A549 (cell line): ENCODE results near the gene MOXD1. TPM values are rescaled to one million over a fixed set of nuclear protein-coding genes. Genes with fewer than 3 reads are reported as not detected.

Experiments
- ATAC-seq, 2 experiments: fragments of 200-7000 bp in 1 of 2; fragments of >200 bp in 1 of 2; cut with Nextera tagmentation in 1 of 2; cut with Tn5 transposase in 1 of 2; 3 replicates each; pipeline versions ENCODE4 v1.8.0 to v1.9.1; 2018 to 2020; ENCODE audit warnings: mild to moderate bottlenecking in 1 of 2, moderate library complexity in 1 of 2
- CTCF ChIA-PET: fragments of 300-600 bp; sonication (Branson Sonifier 250); formaldehyde crosslinking; extraction: SDS; loops from one replicate; lab custom pipeline; 2021; ENCODE audit warnings: antibody characterized with exemption, inconsistent platforms; lab: Yijun Ruan, JAX
- POLR2A ChIA-PET: fragments of 350-600 bp; formaldehyde crosslinking; extraction: SDS; loops from one replicate; lab custom pipeline; 2021; ENCODE audit warnings: antibody characterized with exemption, inconsistent platforms; lab: Yijun Ruan, JAX
- DNase-seq, 2 experiments: peaks; one replicate each; pipeline versions ENCODE4 v3.0.0 to v3.0.0-alpha.2; 2011 to 2016; ENCODE audit warnings: low read depth in 1 of 2, low spot score in 1 of 2
- FAIRE-seq: peaks from 2 replicates; lab custom pipeline; 2011; peaks lifted over from hg19 to GRCh38; lab: Jason Lieb, UNC
- H3K27ac ChIP-seq, 2 experiments: fragments of >200 bp; sonication (Bioruptor Twin); formaldehyde crosslinking; 3 replicates each; pipeline ENCODE4 v1.5.1; 2016 to 2017
- H3K4me1 ChIP-seq: fragments of >200 bp; sonication (Bioruptor Twin); formaldehyde crosslinking; 3 replicates; pipeline ENCODE4 v1.6.1; 2016
- H3K4me2 ChIP-seq: fragments of >200 bp; sonication (Bioruptor Twin); formaldehyde crosslinking; 3 replicates; pipeline ENCODE4 v1.6.1; 2016
- H3K4me3 ChIP-seq: fragments of >200 bp; sonication (Bioruptor Twin); formaldehyde crosslinking; 3 replicates; pipeline ENCODE4 v1.5.1; 2016
- H3K9me3 ChIP-seq: fragments of >200 bp; sonication (Bioruptor Twin); formaldehyde crosslinking; 3 replicates; pipeline ENCODE4 v1.6.1; 2016
- ATOH8 ChIP-seq: fragments of 250-450 bp; sonication (Bioruptor Pico); IDR thresholded peaks from 2 replicates; pipeline ENCODE4 v1.5.0; 2020; ENCODE audit warnings: low read depth, mild to moderate bottlenecking, moderate library complexity
- EHMT2 ChIP-seq: fragments of 200-600 bp; sonication (generic); IDR thresholded peaks from 2 replicates; pipeline ENCODE4 v1.6.1; 2016; ENCODE audit warnings: antibody characterized with exemption, low read depth, mild to moderate bottlenecking, moderate library complexity
- EP300 ChIP-seq, 2 experiments: fragments of >200 bp; sonication (Bioruptor Twin); formaldehyde crosslinking; IDR thresholded peaks; 2 replicates in 1 of 2; 3 replicates in 1 of 2; pipeline ENCODE4 v1.6.1; 2016 to 2017
- FOSB ChIP-seq: fragments of 250-450 bp; sonication (Bioruptor Pico); IDR thresholded peaks from 2 replicates; pipeline ENCODE4 v1.5.0; 2020; ENCODE audit warnings: mild to moderate bottlenecking, moderate library complexity
- HOXB13 ChIP-seq: fragments of 250-450 bp; sonication (Bioruptor Pico); IDR thresholded peaks from 2 replicates; pipeline ENCODE4 v1.5.0; 2020; ENCODE audit warnings: low read depth, mild to moderate bottlenecking, moderate library complexity
- HOXB5 ChIP-seq: fragments of 250-450 bp; sonication (Bioruptor Pico); IDR thresholded peaks from 2 replicates; pipeline ENCODE4 v1.5.0; 2020; ENCODE audit warnings: mild to moderate bottlenecking, moderate library complexity
- JUN ChIP-seq, 2 experiments: fragments of >200 bp; sonication (Bioruptor Twin); formaldehyde crosslinking; IDR thresholded peaks; 2 replicates in 1 of 2; 3 replicates in 1 of 2; pipeline ENCODE4 v1.6.1; 2016 to 2017
- JUNB ChIP-seq: fragments of >200 bp; sonication (Bioruptor Twin); formaldehyde crosslinking; IDR thresholded peaks from 2 replicates; pipeline ENCODE4 v1.6.1; 2016
- KDM1A ChIP-seq: fragments of 200-600 bp; sonication (generic); IDR thresholded peaks from 2 replicates; pipeline ENCODE4 v1.6.1; 2016; ENCODE audit warnings: low read depth, mild to moderate bottlenecking
- MAZ ChIP-seq: fragments of 150-350 bp; IDR thresholded peaks from 2 replicates; pipeline ENCODE4 v1.6.1; 2014; ENCODE audit warnings: antibody characterized with exemption, low read depth, low read length, borderline replicate concordance
- NPAS2 ChIP-seq: fragments of 250-450 bp; sonication (Bioruptor Pico); IDR thresholded peaks from 2 replicates; pipeline ENCODE4 v1.8.0; 2022; ENCODE audit warnings: mild to moderate bottlenecking, moderate library complexity, borderline replicate concordance
- POLR2A ChIP-seq: IDR thresholded peaks from 2 replicates; pipeline ENCODE4 v1.6.1; 2012; ENCODE audit warnings: mild to moderate bottlenecking, low read length
- RARB ChIP-seq: fragments of 250-450 bp; sonication (Bioruptor Pico); IDR thresholded peaks from 2 replicates; pipeline ENCODE4 v1.8.0; 2021; ENCODE audit warnings: mild to moderate bottlenecking, moderate library complexity
- RFX5 ChIP-seq: fragments of 450-650 bp; IDR thresholded peaks from 2 replicates; pipeline ENCODE4 v1.7.1; 2014; ENCODE audit warnings: antibody characterized with exemption, mild to moderate bottlenecking, moderate library complexity
- RNF2 ChIP-seq: fragments of 200-600 bp; sonication (generic); IDR thresholded peaks from 2 replicates; pipeline ENCODE4 v1.6.1; 2016; ENCODE audit warnings: low read depth, mild to moderate bottlenecking, antibody characterized with exemption, moderate library complexity, borderline replicate concordance
- SMC3 ChIP-seq: fragments of >200 bp; sonication (Bioruptor Twin); formaldehyde crosslinking; IDR thresholded peaks from 3 replicates; pipeline ENCODE4 v1.6.1; 2018; ENCODE audit warnings: inconsistent platforms
- USF2 ChIP-seq: fragments of 450-650 bp; IDR thresholded peaks from 2 replicates; pipeline ENCODE4 v1.6.1; 2014; ENCODE audit warnings: antibody characterized with exemption
- ZNF302 ChIP-seq: fragments of 250-450 bp; sonication (Bioruptor Pico); IDR thresholded peaks from 2 replicates; pipeline ENCODE4 v1.9.0; 2021; ENCODE audit warnings: inconsistent platforms, mild to moderate bottlenecking, moderate library complexity
- ZSCAN20 ChIP-seq: fragments of 250-450 bp; sonication (Bioruptor Pico); IDR thresholded peaks from 2 replicates; pipeline ENCODE4 v1.8.0; 2022; ENCODE audit warnings: mild to moderate bottlenecking, moderate library complexity
- WGBS: methylation state at CpG from one replicate; pipeline ENCODE4 v1.1.6; 2017; ENCODE audit errors: missing lambda C conversion rate; 5-methylcytosine and 5-hydroxymethylcytosine counted together
- polyA plus RNA-seq, 4 experiments: library from polyadenylated mRNA; depleted of rRNA in 3 of 4; stranded (reverse); fragments of >200 nt; fragmentation: RNase III in 1 of 4; extraction: RNeasy Plus Mini Kit Qiagen cat#74134 plus additional on column Dnase treatment in 1 of 4; gene quantifications; 2 replicates in 3 of 4; 3 replicates in 1 of 4; pipeline ENCODE4 v1.2.3, GENCODE V29; 2011 to 2017
- TF ChIP-seq, protein P1 (sequence below): IDR thresholded peaks from 2 replicates; pipeline ENCODE4 v1.6.1; 2012
- TF ChIP-seq, protein P2 (sequence below): fragments of 250-450 bp; sonication (Bioruptor Pico); IDR thresholded peaks from 2 replicates; pipeline ENCODE4 v1.5.0; 2021; ENCODE audit warnings: mild to moderate bottlenecking, moderate library complexity, borderline replicate concordance
- TF ChIP-seq, protein P3 (sequence below): IDR thresholded peaks from 2 replicates; pipeline ENCODE4 v1.6.1; 2012; ENCODE audit warnings: low read depth, borderline replicate concordance

Gene MOXD1
- polyA plus RNA-seq, 2 of the 4 experiments (the other 2 are of a cell fraction) = 1.4 to 2.4 TPM

GRCh38 chr6:132364306-132365074 lies 36.8 kb downstream of the MOXD1 start:
- H3K4me2 ChIP-seq = no peak overlapping the region
- H3K4me1 ChIP-seq = no peaks in the 10 kb centered on the region
- H3K4me3 ChIP-seq = no peak overlapping the region
- ATAC-seq (no peak), FAIRE-seq (no peak), DNase-seq (no peak)
- ChIA-PET POLR2A (no interaction called here), CTCF (no interaction called here)
- WGBS = 79% methylated on average over 5 of the region's 5 CpGs
- TF ChIP-seq EP300 (IDR thresholded peaks at IDR 0.05) = no peak
- TF ChIP-seq SMC3 = no peak
- no peak for TF ChIP-seq POLR2A
- no peak for TF ChIP-seq KDM1A
- no peak for TF ChIP-seq ATOH8 (CRISPR knock-in tag)
- no peak for TF ChIP-seq HOXB13 (CRISPR knock-in tag)
- TF ChIP-seq RFX5 = no peak
- TF ChIP-seq, protein P1, sequence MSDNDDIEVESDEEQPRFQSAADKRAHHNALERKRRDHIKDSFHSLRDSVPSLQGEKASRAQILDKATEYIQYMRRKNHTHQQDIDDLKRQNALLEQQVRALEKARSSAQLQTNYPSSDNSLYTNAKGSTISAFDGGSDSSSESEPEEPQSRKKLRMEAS = no peak
- no peak for TF ChIP-seq ZNF302 (CRISPR knock-in tag)
- no peak for TF ChIP-seq JUNB
- no peak for TF ChIP-seq ZSCAN20
- TF ChIP-seq HOXB5 (CRISPR knock-in tag) = no peak
- no peak for TF ChIP-seq JUN (IDR thresholded peaks at IDR 0.05)
- TF ChIP-seq USF2 = no peak
- no peak overlapping the region for H3K27ac ChIP-seq
- H3K9me3 ChIP-seq = no peaks in the 10 kb centered on the region

GRCh38 chr6:132362442-132363185 lies 38.7 kb downstream of the MOXD1 start:
- ATAC-seq (no peak), DNase-seq (no peak), FAIRE-seq (no peak)
- Histone ChIP-seq H3K27ac (no peak overlapping the region), H3K4me3 (no peak overlapping the region), H3K4me1 (no peaks in the 10 kb centered on the region), H3K4me2 (no peak overlapping the region), H3K9me3 (no peaks in the 10 kb centered on the region)
- TF ChIP-seq NPAS2 (CRISPR knock-in tag) = no peak
- TF ChIP-seq RARB = no peak
- TF ChIP-seq FOSB = no peak
- no peak for TF ChIP-seq RNF2
- TF ChIP-seq, protein P2, sequence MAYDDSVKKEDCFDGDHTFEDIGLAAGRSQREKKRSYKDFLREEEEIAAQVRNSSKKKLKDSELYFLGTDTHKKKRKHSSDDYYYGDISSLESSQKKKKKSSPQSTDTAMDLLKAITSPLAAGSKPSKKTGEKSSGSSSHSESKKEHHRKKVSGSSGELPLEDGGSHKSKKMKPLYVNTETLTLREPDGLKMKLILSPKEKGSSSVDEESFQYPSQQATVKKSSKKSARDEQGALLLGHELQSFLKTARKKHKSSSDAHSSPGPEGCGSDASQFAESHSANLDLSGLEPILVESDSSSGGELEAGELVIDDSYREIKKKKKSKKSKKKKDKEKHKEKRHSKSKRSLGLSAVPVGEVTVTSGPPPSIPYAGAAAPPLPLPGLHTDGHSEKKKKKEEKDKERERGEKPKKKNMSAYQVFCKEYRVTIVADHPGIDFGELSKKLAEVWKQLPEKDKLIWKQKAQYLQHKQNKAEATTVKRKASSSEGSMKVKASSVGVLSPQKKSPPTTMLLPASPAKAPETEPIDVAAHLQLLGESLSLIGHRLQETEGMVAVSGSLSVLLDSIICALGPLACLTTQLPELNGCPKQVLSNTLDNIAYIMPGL (CRISPR knock-in tag) = no peak
- TF ChIP-seq, protein P3, sequence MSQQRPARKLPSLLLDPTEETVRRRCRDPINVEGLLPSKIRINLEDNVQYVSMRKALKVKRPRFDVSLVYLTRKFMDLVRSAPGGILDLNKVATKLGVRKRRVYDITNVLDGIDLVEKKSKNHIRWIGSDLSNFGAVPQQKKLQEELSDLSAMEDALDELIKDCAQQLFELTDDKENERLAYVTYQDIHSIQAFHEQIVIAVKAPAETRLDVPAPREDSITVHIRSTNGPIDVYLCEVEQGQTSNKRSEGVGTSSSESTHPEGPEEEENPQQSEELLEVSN = no peak
- no peak for TF ChIP-seq EHMT2
- TF ChIP-seq MAZ = no peak
- ChIA-PET POLR2A (no interaction called here), CTCF (no interaction called here)
- 71% methylated on average over 6 of the region's 6 CpGs for WGBS
